Hepatocyte (in vitro differentiated cells): Measurements from ENCODE around the gene TNFAIP2.

Experiments
- EZH2 ChIP-seq: fragments of 200-600 bp; sonication (generic); IDR thresholded peaks from 2 replicates; pipeline ENCODE4 v1.6.1; 2016; ENCODE audit warnings: antibody characterized with exemption, mild to moderate bottlenecking, borderline replicate concordance
- EZH2phosphoT487 ChIP-seq: fragments of 200-600 bp; sonication (generic); IDR thresholded peaks from one replicate; pipeline ENCODE4 v1.6.1; 2018; ENCODE audit warnings: antibody characterized with exemption, mild to moderate bottlenecking, low read depth, moderate library complexity; ENCODE audit not compliant: unreplicated experiment, severe bottlenecking
- TF ChIP-seq, protein P1 (sequence below): fragments of 200-600 bp; sonication (generic); IDR thresholded peaks from 2 replicates; pipeline ENCODE4 v1.5.1; 2016; ENCODE audit warnings: antibody characterized with exemption, mild to moderate bottlenecking; ENCODE audit not compliant: poor library complexity

DNA sequence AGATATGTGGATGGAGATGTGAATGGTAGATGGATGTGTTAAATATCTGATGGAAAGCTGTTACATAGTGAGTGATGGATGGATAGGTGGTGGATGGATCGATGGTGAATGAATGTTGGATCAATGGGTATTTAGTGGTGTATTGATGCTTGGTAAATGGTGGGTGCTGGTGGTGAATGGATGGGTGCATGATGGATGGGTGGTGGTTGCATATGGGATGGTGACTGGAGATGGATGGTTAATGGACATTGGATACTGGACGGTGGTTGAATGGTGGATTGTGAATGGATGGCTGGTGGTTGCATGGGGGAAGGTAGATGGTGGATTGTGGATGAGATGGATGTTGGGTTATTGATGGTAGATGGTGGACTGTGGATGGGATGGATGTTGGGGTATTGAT is 41.3 kb upstream of the TNFAIP2 start:
- TF ChIP-seq, protein P1, sequence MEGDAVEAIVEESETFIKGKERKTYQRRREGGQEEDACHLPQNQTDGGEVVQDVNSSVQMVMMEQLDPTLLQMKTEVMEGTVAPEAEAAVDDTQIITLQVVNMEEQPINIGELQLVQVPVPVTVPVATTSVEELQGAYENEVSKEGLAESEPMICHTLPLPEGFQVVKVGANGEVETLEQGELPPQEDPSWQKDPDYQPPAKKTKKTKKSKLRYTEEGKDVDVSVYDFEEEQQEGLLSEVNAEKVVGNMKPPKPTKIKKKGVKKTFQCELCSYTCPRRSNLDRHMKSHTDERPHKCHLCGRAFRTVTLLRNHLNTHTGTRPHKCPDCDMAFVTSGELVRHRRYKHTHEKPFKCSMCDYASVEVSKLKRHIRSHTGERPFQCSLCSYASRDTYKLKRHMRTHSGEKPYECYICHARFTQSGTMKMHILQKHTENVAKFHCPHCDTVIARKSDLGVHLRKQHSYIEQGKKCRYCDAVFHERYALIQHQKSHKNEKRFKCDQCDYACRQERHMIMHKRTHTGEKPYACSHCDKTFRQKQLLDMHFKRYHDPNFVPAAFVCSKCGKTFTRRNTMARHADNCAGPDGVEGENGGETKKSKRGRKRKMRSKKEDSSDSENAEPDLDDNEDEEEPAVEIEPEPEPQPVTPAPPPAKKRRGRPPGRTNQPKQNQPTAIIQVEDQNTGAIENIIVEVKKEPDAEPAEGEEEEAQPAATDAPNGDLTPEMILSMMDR: no peak
- TF ChIP-seq EZH2: no peak
- no peak for TF ChIP-seq EZH2phosphoT487
